Activated CD4-positive, alpha-beta T cell treated with anti-CD3 and anti-CD28 coated beads, Interleukin-2, amount 10 ng/mL, durations not matched to agents 7 days and 5 days (primary cell): ENCODE results near the gene OCSTAMP. TPM values are rescaled to one million over a fixed set of nuclear protein-coding genes. Genes with fewer than 3 reads are reported as not detected.

Experiments used
- total RNA-seq, 2 experiments: library from RNA; stranded (reverse); gene quantifications; one replicate each; pipeline ENCODE4 v1.2.3, GENCODE V29; 2021

Gene OCSTAMP
- total RNA-seq, 2 experiments from 2014 or later: not detected

Other genes with a start within 250 kb of the OCSTAMP start
- not detected for gene CDH22, start 242.2 kb downstream of the OCSTAMP start, total RNA-seq
- 10 to 100 TPM; 71.3 to 75.2 TPM for gene ELMO2, start 144.0 kb downstream of the OCSTAMP start, total RNA-seq
- under 1 TPM; 0.50 to 0.71 TPM for gene ZNF334, start 37.1 kb downstream of the OCSTAMP start, total RNA-seq
- gene SLC13A3, start 100.8 kb upstream of the OCSTAMP start, total RNA-seq: under 1 TPM in 1 of 2 experiments, not detected in 1; 0.35 TPM
- 10 to 100 TPM; 15.2 to 18.0 TPM for gene TP53RK, start 138.8 kb upstream of the OCSTAMP start, total RNA-seq
- gene SLC2A10, start 159.0 kb upstream of the OCSTAMP start, total RNA-seq: not detected